IMR-90 (cell line): ENCODE measurements around the gene ATP11A. TPM values are rescaled to one million over a fixed set of nuclear protein-coding genes. Genes with fewer than 3 reads are reported as not detected.

ENCODE experiments used
- ATAC-seq: fragments of 200-7000 bp; cut with Tn5 transposase; 2 replicates; pipeline ENCODE4 v1.9.1; 2020; ENCODE audit warnings: low read depth, mild to moderate bottlenecking, moderate library complexity
- BruUV-seq: library from RNA; stranded (reverse); fragments of 400-500 nt; replicated peaks from 2 replicates; lab custom pipeline; 2021; lab: Mats Ljungman, UMichigan
- CTCF ChIA-PET: fragments of 300-600 bp; formaldehyde crosslinking; extraction: SDS; loops from one replicate; lab custom pipeline; 2021; ENCODE audit warnings: antibody characterized with exemption; lab: Yijun Ruan, JAX
- POLR2A ChIA-PET: fragments of 300-600 bp; sonication (Branson Sonifier 250); formaldehyde crosslinking; loops from one replicate; lab custom pipeline; 2022; ENCODE audit warnings: antibody characterized with exemption; ENCODE audit not compliant: unreplicated experiment; lab: Charles Lee
- DNase-seq: peaks from one replicate; pipeline ENCODE4 v3.0.0; 2013
- H2AFZ ChIP-seq: replicated peaks from 2 replicates; pipeline ENCODE3; 2013; ENCODE audit warnings: low read length, mild to moderate bottlenecking; ENCODE audit not compliant: poor library complexity
- H2AK5ac ChIP-seq: 2 replicates; pipeline ENCODE4 v1.6.1; 2013; ENCODE audit warnings: low read depth, low read length, inconsistent platforms
- H2AK9ac ChIP-seq: replicated peaks from 2 replicates; pipeline ENCODE3; 2013; ENCODE audit warnings: mild to moderate bottlenecking, low read depth, low read length, moderate library complexity; ENCODE audit not compliant: poor library complexity
- H2BK120ac ChIP-seq: 2 replicates; pipeline ENCODE4 v1.6.1; 2013; ENCODE audit warnings: low read depth, low read length, inconsistent platforms
- H2BK15ac ChIP-seq: 3 replicates; pipeline ENCODE4 v1.6.1; 2013; ENCODE audit warnings: low read depth, low read length, inconsistent platforms
- H2BK20ac ChIP-seq: 2 replicates; pipeline ENCODE4 v1.6.1; 2013; ENCODE audit warnings: low read depth, mild to moderate bottlenecking, inconsistent platforms, low read length, moderate library complexity
- H2BK5ac ChIP-seq: 2 replicates; pipeline ENCODE4 v1.6.1; 2013; ENCODE audit warnings: mild to moderate bottlenecking, low read depth, low read length, inconsistent platforms; ENCODE audit not compliant: poor library complexity, severe bottlenecking
- H3K14ac ChIP-seq: replicated peaks from 2 replicates; pipeline ENCODE4 v1.6.1; 2013; ENCODE audit warnings: low read depth, low read length, inconsistent platforms
- H3K18ac ChIP-seq: 2 replicates; pipeline ENCODE4 v1.6.1; 2013; ENCODE audit warnings: low read depth, low read length, control low read depth
- H3K23ac ChIP-seq: 2 replicates; pipeline ENCODE4 v1.6.1; 2013; ENCODE audit warnings: low read depth, low read length, inconsistent platforms
- H3K27ac ChIP-seq: 2 replicates; pipeline ENCODE4 v1.5.1; 2013; ENCODE audit warnings: mild to moderate bottlenecking, control low read depth, low read length; ENCODE audit not compliant: insufficient read depth
- H3K27me3 ChIP-seq: 2 replicates; pipeline ENCODE4 v1.6.1; 2013; ENCODE audit warnings: low read length; ENCODE audit not compliant: control insufficient read depth, insufficient read depth
- H3K36me3 ChIP-seq: 2 replicates; pipeline ENCODE4 v1.6.1; 2013; ENCODE audit warnings: low read length, mixed read lengths; ENCODE audit not compliant: control insufficient read depth, insufficient read depth
- H3K4ac ChIP-seq: 2 replicates; pipeline ENCODE4 v1.6.1; 2013; ENCODE audit warnings: low read depth, low read length, inconsistent platforms
- H3K4me1 ChIP-seq: 2 replicates; pipeline ENCODE4 v1.6.1; 2013; ENCODE audit warnings: low read length, mixed read lengths; ENCODE audit not compliant: control insufficient read depth, insufficient read depth
- H3K4me2 ChIP-seq: 2 replicates; pipeline ENCODE4 v1.6.1; 2013; ENCODE audit warnings: low read depth, mild to moderate bottlenecking, control low read depth, low read length, moderate library complexity
- H3K4me3 ChIP-seq: 2 replicates; pipeline ENCODE4 v1.5.1; 2013; ENCODE audit warnings: low read depth, mild to moderate bottlenecking, control low read depth, low read length, moderate library complexity; ENCODE audit not compliant: insufficient read depth
- H3K56ac ChIP-seq: 2 replicates; pipeline ENCODE4 v1.6.1; 2013; ENCODE audit warnings: low read length, inconsistent platforms; ENCODE audit not compliant: insufficient read depth; ENCODE audit errors: extremely low read depth
- H3K79me1 ChIP-seq, 2 experiments: 2 replicates each; pipeline ENCODE4 v1.6.1; 2013; ENCODE audit warnings: low read length in 2 of 2, inconsistent platforms in 1 of 2, low read depth in 1 of 2
- H3K9ac ChIP-seq: 2 replicates; pipeline ENCODE4 v1.6.1; 2013; ENCODE audit warnings: low read depth, low read length, control low read depth
- H3K9me1 ChIP-seq: 2 replicates; pipeline ENCODE4 v1.6.1; 2013; ENCODE audit warnings: low read length, inconsistent platforms; ENCODE audit not compliant: insufficient read depth
- H3K9me3 ChIP-seq: 2 replicates; pipeline ENCODE4 v1.6.1; 2013; ENCODE audit warnings: low read length; ENCODE audit not compliant: control insufficient read depth, insufficient read depth
- H4K20me1 ChIP-seq: 2 replicates; pipeline ENCODE4 v1.6.1; 2013; ENCODE audit warnings: low read length, inconsistent platforms; ENCODE audit not compliant: insufficient read depth
- H4K5ac ChIP-seq: 2 replicates; pipeline ENCODE4 v1.6.1; 2013; ENCODE audit warnings: mild to moderate bottlenecking, low read depth, low read length, control low read depth
- H4K8ac ChIP-seq, 2 experiments: 2 replicates each; pipeline ENCODE4 v1.6.1; 2013; ENCODE audit warnings: low read depth in 2 of 2, low read length in 2 of 2, control low read depth in 1 of 2, inconsistent platforms in 1 of 2
- H4K91ac ChIP-seq: 2 replicates; pipeline ENCODE4 v1.6.1; 2013; ENCODE audit warnings: low read depth, low read length, inconsistent platforms; ENCODE audit not compliant: insufficient read depth
- BHLHE40 ChIP-seq: fragments of 150-350 bp; IDR thresholded peaks from 2 replicates; pipeline ENCODE4 v1.6.1; 2016; ENCODE audit warnings: mild to moderate bottlenecking, low read depth, low read length
- CEBPB ChIP-seq: IDR thresholded peaks from 2 replicates; pipeline ENCODE4 v1.6.1; 2012; ENCODE audit warnings: low read depth, low read length, improper control_type of control experiment
- CHD1 ChIP-seq: IDR thresholded peaks from 2 replicates; pipeline ENCODE4 v1.6.1; 2012; ENCODE audit warnings: low read depth, low read length, improper control_type of control experiment
- CTCF ChIP-seq: conservative IDR thresholded peaks from 2 replicates; pipeline ENCODE4 v1.5.1; 2012; ENCODE audit warnings: mild to moderate bottlenecking, low read depth, low read length, improper control_type of control experiment
- ELK1 ChIP-seq: fragments of 150-350 bp; IDR thresholded peaks from 2 replicates; pipeline ENCODE4 v1.6.1; 2016; ENCODE audit warnings: low read depth, mild to moderate bottlenecking, low read length, moderate library complexity, borderline replicate concordance
- FOS ChIP-seq: fragments of 150-350 bp; IDR thresholded peaks from 2 replicates; pipeline ENCODE4 v1.6.1; 2016; ENCODE audit warnings: low read depth, low read length
- MAFK ChIP-seq: IDR thresholded peaks from 2 replicates; pipeline ENCODE4 v1.6.1; 2012; ENCODE audit warnings: low read depth, low read length, improper control_type of control experiment
- MAZ ChIP-seq: IDR thresholded peaks from 2 replicates; pipeline ENCODE4 v1.6.1; 2012; ENCODE audit warnings: low read depth, mild to moderate bottlenecking, low read length, improper control_type of control experiment, moderate library complexity, borderline replicate concordance
- MXI1 ChIP-seq: IDR thresholded peaks from 2 replicates; pipeline ENCODE4 v1.6.1; 2012; ENCODE audit warnings: low read depth, mild to moderate bottlenecking, low read length, moderate library complexity, borderline replicate concordance
- NFE2L2 ChIP-seq: fragments of 150-350 bp; IDR thresholded peaks from 2 replicates; pipeline ENCODE4 v1.6.1; 2016; ENCODE audit warnings: low read depth, mild to moderate bottlenecking, low read length
- POLR2A ChIP-seq: IDR thresholded peaks from 2 replicates; pipeline ENCODE4 v1.6.1; 2012; ENCODE audit warnings: mild to moderate bottlenecking, low read depth, low read length
- RCOR1 ChIP-seq: IDR thresholded peaks from 2 replicates; pipeline ENCODE4 v1.6.1; 2012; ENCODE audit warnings: mild to moderate bottlenecking, low read length, improper control_type of control experiment; ENCODE audit not compliant: insufficient replicate concordance
- RFX5 ChIP-seq: IDR thresholded peaks from 2 replicates; pipeline ENCODE4 v1.8.0; 2012; ENCODE audit warnings: low read depth, mild to moderate bottlenecking, low read length, moderate library complexity
- USF2 ChIP-seq: fragments of 150-350 bp; IDR thresholded peaks from 2 replicates; pipeline ENCODE4 v1.6.1; 2017; ENCODE audit warnings: mild to moderate bottlenecking, antibody characterized with exemption, low read length, low read depth
- WGBS, 2 experiments: methylation state at CpG; one replicate each; pipeline versions ENCODE4 v1.1.5 to v1.1.7; 2013; ENCODE audit warnings: missing lambda C conversion rate in 2 of 2; ENCODE audit not compliant: insufficient read length in 1 of 2; ENCODE audit errors: extremely low coverage in 2 of 2; 5-methylcytosine and 5-hydroxymethylcytosine counted together
- dilution Hi-C: fragments of 300-500 bp; cut with HindIII; formaldehyde crosslinking; loops from one replicate; pipeline ENCODE4 v1.14.3; 2018; ENCODE audit warnings: low sequenced_read_pairs; ENCODE audit not compliant: unreplicated experiment
- in situ Hi-C: fragments of 300-500 bp; cut with MboI; formaldehyde crosslinking; loops from 3 replicates; pipeline ENCODE4 v1.14.3; 2019; ENCODE audit warnings: low sequenced_read_pairs, inconsistent platforms, mixed read lengths
- intact Hi-C: fragments of 100-400 bp; cut with micrococcal nuclease; formaldehyde crosslinking; loops from 2 replicates; pipeline ENCODE4 v1.10.0; 2022
- polyA plus RNA-seq, 3 experiments: library from polyadenylated mRNA; depleted of rRNA; stranded (reverse); fragments of >200 nt; gene quantifications; 2 replicates each; pipeline ENCODE4 v1.2.3, GENCODE V29; 2012; ENCODE audit warnings: low replicate concordance in 1 of 3
- total RNA-seq: library from RNA; depleted of rRNA; stranded (reverse); fragments of >200 nt; gene quantifications from 2 replicates; pipeline ENCODE4 v1.2.3, GENCODE V29; 2012

The ATP11A gene
- total and polyA plus RNA-seq, 2 of the 4 experiments (the other 2 are of a cell fraction): 8.4 to 12.0 TPM

- DNase-seq (peak; percentile 90), ATAC-seq (peak; percentile 21)
- H3K9ac ChIP-seq: no peak overlapping the region
- intact Hi-C loops: loop anchor here (5.0 kb wide), 2 partner anchors 68 to 88 kb away; no protein-coding TSS in a partner anchor
- peaks cover 33% of the 10 kb centered on the region for H4K20me1 ChIP-seq
- H3K14ac ChIP-seq: 0 out of 2 replicates have a peak overlapping the region, but pooled peaks have one; percentile 5
- peaks cover 21% of the 10 kb centered on the region for H3K4me1 ChIP-seq
- H3K4me3 ChIP-seq: no peak overlapping the region
- no peak overlapping the region for H2BK5ac ChIP-seq
- 90% methylated on average over 2 of the region's 13 CpGs; no CpG with 5 or more reads in 1 of the 2 experiments for WGBS, 2 experiments
- BruUV-seq: no TSS peak
- peaks cover 11% of the 10 kb centered on the region for H3K9me1 ChIP-seq
- H3K27ac ChIP-seq: no peak overlapping the region
- dilution Hi-C loops: no loop called here
- H3K23ac ChIP-seq: 0 out of 2 replicates have a peak overlapping the region, but pooled peaks have one; percentile 6
- no peaks in the 10 kb centered on the region for H3K9me3 ChIP-seq
- H3K79me1 ChIP-seq: peaks cover 20 to 54% of the 10 kb centered on the region in 2 experiments
- no peak overlapping the region for H2BK15ac ChIP-seq
- H2AK5ac ChIP-seq: peak overlapping the region; percentile 70
- in situ Hi-C loops: no loop called here
- POLR2A ChIA-PET: no interaction called here
- 0 out of 2 replicates have a peak, but pooled peaks cover 5% of the 10 kb centered on the region for H3K36me3 ChIP-seq
- no peak overlapping the region for H4K91ac ChIP-seq
- H3K56ac ChIP-seq: no peak overlapping the region
- no peaks in the 10 kb centered on the region for H3K27me3 ChIP-seq
- H4K5ac ChIP-seq: peak overlapping the region; percentile 7; the same call in 1 of the 2 replicates
- H2BK120ac ChIP-seq: no peak overlapping the region
- no peak overlapping the region for H3K18ac ChIP-seq
- 0 out of 4 replicates have a peak overlapping the region, but pooled peaks of 1 of the 2 experiments have one; percentile 58 for H4K8ac ChIP-seq
- H2AFZ ChIP-seq: peak overlapping the region; percentile 33
- H3K4ac ChIP-seq: peak overlapping the region; percentile 41
- H2AK9ac ChIP-seq: peak overlapping the region; percentile 77
- CTCF ChIA-PET: no interaction called here
- peak overlapping the region; percentile 2; the same call in 1 of the 2 replicates for H2BK20ac ChIP-seq
- H3K4me2 ChIP-seq: peak overlapping the region; percentile 22
- TF ChIP-seq ELK1: no peak
- TF ChIP-seq CTCF: no peak
- TF ChIP-seq CEBPB: peak; percentile 66
- no peak for TF ChIP-seq MAFK
- TF ChIP-seq BHLHE40: no peak
- no peak for TF ChIP-seq MAZ
- no peak for TF ChIP-seq RFX5
- TF ChIP-seq RCOR1: no peak
- no peak for TF ChIP-seq CHD1
- TF ChIP-seq USF2: 0 out of 2 replicates have a peak, but pooled peaks have one; percentile 22
- TF ChIP-seq FOS: peak; percentile 5; the same call in 1 of the 2 replicates
- TF ChIP-seq POLR2A: no peak
- TF ChIP-seq MXI1: 0 out of 2 replicates have a peak, but pooled peaks have one; percentile 47
- TF ChIP-seq NFE2L2: no peak
Measured at GRCh38 chr13:112693831-112694497, 4.1 kb downstream of the ATP11A start.
